Right atrium auricular region (tissue), 2 donors: ENCODE results near the gene SPRED2. TPM values are rescaled to one million over a fixed set of nuclear protein-coding genes. Genes with fewer than 3 reads are reported as not detected.

Experiments
- DNase-seq: peaks from one replicate; pipeline ENCODE4 v3.0.0-alpha.2; 2019; ENCODE audit warnings: low spot score
- H3K27ac ChIP-seq, 2 donors: fragments of 200-600 bp; sonication (generic); 1 replicate in 1 of 2; 2 replicates in 1 of 2; pipeline ENCODE4 v1.5.1; 2016 to 2019
- H3K27me3 ChIP-seq, 2 donors: fragments of 200-600 bp; sonication (generic); one replicate each; pipeline versions ENCODE4 v1.5.1 to v1.6.0; 2017 to 2019
- H3K36me3 ChIP-seq: fragments of 200-600 bp; sonication (generic); one replicate; pipeline ENCODE4 v1.5.1; 2016
- H3K4me1 ChIP-seq, 2 donors: fragments of 200-600 bp; sonication (generic); one replicate each; pipeline versions ENCODE4 v1.5.1 to v1.6.0; 2017 to 2019
- H3K4me3 ChIP-seq, 2 donors: fragments of 200-600 bp; sonication (generic); 1 replicate in 1 of 2; 2 replicates in 1 of 2; pipeline ENCODE4 v1.5.1; 2017 to 2019; ENCODE audit warnings: mild to moderate bottlenecking in 1 of 2, moderate library complexity in 1 of 2
- H3K9me3 ChIP-seq, 2 donors: fragments of 200-600 bp; sonication (generic); one replicate each; pipeline ENCODE4 v1.5.1; 2019
- CTCF ChIP-seq, 2 donors: fragments of 200-600 bp; sonication (generic); IDR thresholded peaks; one replicate each; pipeline ENCODE4 v1.5.1; 2019; ENCODE audit warnings: antibody characterized with exemption in 2 of 2
- total RNA-seq, 2 donors: library from RNA; depleted of rRNA; stranded (reverse); fragments of >200 nt; gene quantifications; one replicate each; pipeline ENCODE4 v1.1.0, GENCODE V29; 2016

SPRED2 gene
- total RNA-seq, 2 donors from 2014 or later = 14.7 to 17.3 TPM

- DNase-seq = no peak
- no peak for TF ChIP-seq CTCF (IDR thresholded peaks at IDR 0.05)
- no peak overlapping the region for H3K4me3 ChIP-seq
- H3K36me3 ChIP-seq = no peaks in the 10 kb centered on the region
- no peaks in the 10 kb centered on the region for H3K9me3 ChIP-seq
- H3K4me1 ChIP-seq = peaks cover 0 to 10% of the 10 kb centered on the region in 2 donors
- no peak overlapping the region for H3K27ac ChIP-seq
- H3K27me3 ChIP-seq = no peaks in the 10 kb centered on the region
Measured at GRCh38 chr2:65465124-65465523, 32.7 kb upstream of the SPRED2 start.

- DNase-seq = no peak
- Histone ChIP-seq H3K27me3 (no peaks in the 10 kb centered on the region), H3K36me3 (no peaks in the 10 kb centered on the region), H3K4me3 (no peak overlapping the region), H3K4me1 (peaks cover 0 to 10% of the 10 kb centered on the region in 2 donors), H3K27ac (no peak overlapping the region), H3K9me3 (no peaks in the 10 kb centered on the region)
- no peak for TF ChIP-seq CTCF (IDR thresholded peaks at IDR 0.05)
Measured at GRCh38 chr2:65464604-65465003, 32.2 kb upstream of the SPRED2 start.

- Histone ChIP-seq H3K9me3 (no peaks in the 10 kb centered on the region), H3K36me3 (no peaks in the 10 kb centered on the region), H3K4me1 (no peaks in the 10 kb centered on the region), H3K4me3 (no peak overlapping the region), H3K27ac (no peak overlapping the region), H3K27me3 (no peaks in the 10 kb centered on the region)
- no peak for TF ChIP-seq CTCF (IDR thresholded peaks at IDR 0.05)
- no peak for DNase-seq
Measured at GRCh38 chr2:65458999-65459398, 26.6 kb upstream of the SPRED2 start.

- H3K4me1 ChIP-seq = no peaks in the 10 kb centered on the region
- no peak overlapping the region for H3K4me3 ChIP-seq
- no peaks in the 10 kb centered on the region for H3K36me3 ChIP-seq
- H3K27me3 ChIP-seq = no peaks in the 10 kb centered on the region
- TF ChIP-seq CTCF (IDR thresholded peaks at IDR 0.05) = no peak
- DNase-seq = no peak
- no peak overlapping the region for H3K27ac ChIP-seq
- no peaks in the 10 kb centered on the region for H3K9me3 ChIP-seq
Measured at GRCh38 chr2:65456886-65457285, 24.5 kb upstream of the SPRED2 start.

- H3K9me3 ChIP-seq = no peaks in the 10 kb centered on the region
- no peaks in the 10 kb centered on the region for H3K36me3 ChIP-seq
- H3K27ac ChIP-seq = no peak overlapping the region
- no peak for DNase-seq
- H3K4me1 ChIP-seq = no peaks in the 10 kb centered on the region
- no peaks in the 10 kb centered on the region for H3K27me3 ChIP-seq
- TF ChIP-seq CTCF (IDR thresholded peaks at IDR 0.05) = no peak
- H3K4me3 ChIP-seq = no peak overlapping the region
Measured at GRCh38 chr2:65456064-65456463, 23.7 kb upstream of the SPRED2 start.

GRCh38 chr2:65453916-65454315 lies 21.5 kb upstream of the SPRED2 start:
- no peaks in the 10 kb centered on the region for H3K4me1 ChIP-seq
- H3K4me3 ChIP-seq = no peak overlapping the region
- no peak for DNase-seq
- H3K36me3 ChIP-seq = no peaks in the 10 kb centered on the region
- H3K27ac ChIP-seq = no peak overlapping the region
- TF ChIP-seq CTCF (IDR thresholded peaks at IDR 0.05) = no peak
- no peaks in the 10 kb centered on the region for H3K9me3 ChIP-seq
- H3K27me3 ChIP-seq = no peaks in the 10 kb centered on the region
